ENCODE results near the gene NLRC3. TPM values are rescaled to one million over a fixed set of nuclear protein-coding genes. Genes with fewer than 3 reads are reported as not detected.

Gene NLRC3
- total RNA-seq, 1 donor from 2014 or later: 0.04 TPM

DNA sequence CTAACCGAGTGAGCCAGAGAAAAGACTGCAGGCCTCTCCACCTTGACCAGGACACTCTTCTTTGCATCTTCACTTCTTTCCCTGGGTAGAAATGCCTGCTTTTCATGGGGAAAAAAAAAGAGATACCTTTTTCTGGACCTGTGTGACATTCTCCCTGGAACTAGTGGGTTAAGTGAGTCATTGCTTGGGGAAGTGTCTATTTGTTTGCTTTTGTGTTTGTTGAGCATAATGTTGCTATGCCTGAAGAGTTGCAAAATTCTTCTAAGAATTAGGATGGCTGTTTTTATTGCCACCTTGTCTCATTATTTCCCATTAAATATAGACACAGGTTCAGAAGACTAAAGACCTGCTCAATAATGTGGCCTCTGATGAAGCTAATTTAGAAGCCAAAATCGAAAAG, 57.6 kb downstream of the NLRC3 start:
- TF ChIP-seq, protein P1, sequence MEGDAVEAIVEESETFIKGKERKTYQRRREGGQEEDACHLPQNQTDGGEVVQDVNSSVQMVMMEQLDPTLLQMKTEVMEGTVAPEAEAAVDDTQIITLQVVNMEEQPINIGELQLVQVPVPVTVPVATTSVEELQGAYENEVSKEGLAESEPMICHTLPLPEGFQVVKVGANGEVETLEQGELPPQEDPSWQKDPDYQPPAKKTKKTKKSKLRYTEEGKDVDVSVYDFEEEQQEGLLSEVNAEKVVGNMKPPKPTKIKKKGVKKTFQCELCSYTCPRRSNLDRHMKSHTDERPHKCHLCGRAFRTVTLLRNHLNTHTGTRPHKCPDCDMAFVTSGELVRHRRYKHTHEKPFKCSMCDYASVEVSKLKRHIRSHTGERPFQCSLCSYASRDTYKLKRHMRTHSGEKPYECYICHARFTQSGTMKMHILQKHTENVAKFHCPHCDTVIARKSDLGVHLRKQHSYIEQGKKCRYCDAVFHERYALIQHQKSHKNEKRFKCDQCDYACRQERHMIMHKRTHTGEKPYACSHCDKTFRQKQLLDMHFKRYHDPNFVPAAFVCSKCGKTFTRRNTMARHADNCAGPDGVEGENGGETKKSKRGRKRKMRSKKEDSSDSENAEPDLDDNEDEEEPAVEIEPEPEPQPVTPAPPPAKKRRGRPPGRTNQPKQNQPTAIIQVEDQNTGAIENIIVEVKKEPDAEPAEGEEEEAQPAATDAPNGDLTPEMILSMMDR (IDR thresholded peaks at IDR 0.05; ENCODE audit: insufficient read depth, low read length, poor library complexity, severe bottlenecking): no peak
- no peak for DNase-seq (ENCODE audit: low read depth)
- H3K4me3 ChIP-seq (ENCODE audit: low read depth, low read length): no peak overlapping the region
- H3K36me3 ChIP-seq (ENCODE audit: control insufficient read depth, insufficient read depth, low read length): peaks cover 2% of the 10 kb centered on the region
- H3K27me3 ChIP-seq (ENCODE audit: control insufficient read depth, insufficient read depth, low read length): no peaks in the 10 kb centered on the region

DNA sequence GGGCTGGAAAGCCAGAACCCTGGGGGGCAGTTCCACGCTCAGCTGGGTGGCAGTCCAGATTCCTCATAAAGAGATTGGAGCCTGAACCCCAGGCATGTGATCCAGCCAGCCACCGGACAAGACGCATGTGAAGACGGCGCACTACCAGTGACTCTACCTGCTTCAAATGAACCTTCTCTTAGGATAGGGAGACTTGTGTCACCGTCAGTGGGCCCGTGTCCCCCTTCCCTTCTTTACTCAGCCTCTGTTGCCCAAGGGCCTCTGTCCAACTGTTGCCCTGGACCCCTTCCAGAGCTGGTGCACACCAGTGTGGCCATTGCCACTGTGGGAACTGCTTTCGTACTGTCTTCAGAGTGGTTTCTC, 58.2 kb downstream of the NLRC3 start:
- Histone ChIP-seq H3K4me3 (ENCODE audit: low read depth, low read length) (no peak overlapping the region), H3K36me3 (ENCODE audit: control insufficient read depth, insufficient read depth, low read length) (peaks cover 2% of the 10 kb centered on the region)
- no peak for DNase-seq (ENCODE audit: low read depth)

DNA sequence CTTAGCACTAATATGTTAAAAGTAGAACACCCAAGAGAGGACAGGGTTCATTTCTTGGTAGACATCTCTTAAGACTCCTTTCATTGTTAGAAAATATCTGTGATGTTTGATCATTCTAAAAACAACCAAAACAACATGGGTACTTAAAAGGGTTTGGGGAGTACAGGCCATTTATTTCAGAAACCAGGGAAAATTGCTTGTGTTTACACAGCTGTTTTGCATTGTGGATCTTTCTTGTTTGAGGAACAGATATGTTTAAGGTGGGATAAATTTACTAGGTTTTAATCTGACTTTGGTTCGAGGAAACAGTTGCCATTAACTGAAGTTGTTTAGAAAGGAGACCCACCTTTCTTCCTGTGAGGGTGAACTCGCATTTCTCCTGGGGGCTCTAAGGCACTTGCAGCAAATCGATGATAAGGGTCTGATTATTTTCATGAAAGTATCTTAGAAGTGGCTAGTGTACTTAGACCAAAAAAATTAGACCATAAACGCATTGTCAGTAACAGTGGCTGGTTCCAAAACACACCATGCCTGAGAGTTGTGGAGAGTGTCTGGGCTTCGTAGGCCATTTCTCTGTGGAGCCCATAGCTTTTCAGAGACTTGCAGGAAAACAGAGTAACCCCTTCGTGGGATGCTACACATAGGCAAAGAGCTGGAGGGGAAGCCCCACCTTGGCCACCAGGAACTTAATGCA, 58.8 kb downstream of the NLRC3 start:
- Histone ChIP-seq H3K36me3 (ENCODE audit: control insufficient read depth, insufficient read depth, low read length) (peaks cover 2% of the 10 kb centered on the region), H3K4me3 (ENCODE audit: low read depth, low read length) (no peak overlapping the region), H3K27me3 (ENCODE audit: control insufficient read depth, insufficient read depth, low read length) (no peaks in the 10 kb centered on the region)
- TF ChIP-seq, protein P1 (IDR thresholded peaks at IDR 0.05; ENCODE audit: insufficient read depth, low read length, poor library complexity, severe bottlenecking): no peak
- no peak for DNase-seq (ENCODE audit: low read depth)

More for the DNA sequence above, 58.2 kb downstream of the NLRC3 start:
- no peaks in the 10 kb centered on the region for H3K27me3 ChIP-seq (ENCODE audit: control insufficient read depth, insufficient read depth, low read length)
- TF ChIP-seq, protein P1 (IDR thresholded peaks at IDR 0.05; ENCODE audit: insufficient read depth, low read length, poor library complexity, severe bottlenecking): no peak

DNA sequence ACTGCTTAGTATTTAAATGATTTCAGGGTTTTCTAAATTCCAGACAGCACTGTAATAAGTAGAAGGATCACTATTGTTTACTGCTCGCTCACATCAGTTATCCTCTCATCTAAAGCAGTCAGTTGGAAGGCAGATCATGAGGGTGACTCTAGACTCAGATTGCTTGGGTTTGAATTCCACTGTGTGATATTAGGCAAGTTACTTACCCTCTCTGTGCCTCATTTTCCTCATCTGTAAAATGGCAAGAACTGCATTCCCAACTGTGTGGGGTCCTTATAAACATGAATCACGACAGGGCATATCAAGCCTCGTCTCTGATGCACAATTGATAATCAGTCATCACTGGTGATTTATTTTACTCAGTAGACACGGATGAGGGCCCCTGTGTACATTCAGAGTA, 61.3 kb downstream of the NLRC3 start:
- Histone ChIP-seq H3K27me3 (ENCODE audit: control insufficient read depth, insufficient read depth, low read length) (no peaks in the 10 kb centered on the region), H3K36me3 (ENCODE audit: control insufficient read depth, insufficient read depth, low read length) (peaks cover 1% of the 10 kb centered on the region), H3K4me3 (ENCODE audit: low read depth, low read length) (no peak overlapping the region)
- TF ChIP-seq, protein P1 (IDR thresholded peaks at IDR 0.05; ENCODE audit: insufficient read depth, low read length, poor library complexity, severe bottlenecking): no peak
- DNase-seq (ENCODE audit: low read depth): no peak

DNA sequence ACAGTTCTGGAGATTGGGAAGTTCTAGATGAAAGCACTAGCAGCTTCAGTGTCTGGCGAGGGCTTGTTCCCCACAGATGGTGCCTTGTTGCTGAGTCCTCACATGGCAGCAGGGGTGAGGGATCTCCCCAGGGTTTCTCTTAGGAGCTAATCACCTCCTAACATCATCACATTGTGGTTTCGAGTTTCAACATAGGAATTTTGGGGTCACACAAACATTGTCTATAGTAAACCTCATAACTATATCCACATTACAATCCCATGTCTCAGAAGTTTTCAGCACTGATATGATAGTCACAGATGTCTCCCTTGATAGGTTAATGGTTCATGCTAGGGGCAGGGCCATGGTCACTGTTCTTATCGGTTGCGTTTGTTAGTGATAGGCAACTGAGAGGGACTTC, 62.6 kb downstream of the NLRC3 start:
- no peaks in the 10 kb centered on the region for H3K27me3 ChIP-seq (ENCODE audit: control insufficient read depth, insufficient read depth, low read length)
- H3K36me3 ChIP-seq (ENCODE audit: control insufficient read depth, insufficient read depth, low read length): peaks cover 1% of the 10 kb centered on the region
- H3K4me3 ChIP-seq (ENCODE audit: low read depth, low read length): no peak overlapping the region
- TF ChIP-seq, protein P1 (IDR thresholded peaks at IDR 0.05; ENCODE audit: insufficient read depth, low read length, poor library complexity, severe bottlenecking): no peak
- no peak for DNase-seq (ENCODE audit: low read depth)

Data from kidney epithelial cell (primary cell).